ENCODE measurements around the gene CDH4.

Gene CDH4

DNA sequence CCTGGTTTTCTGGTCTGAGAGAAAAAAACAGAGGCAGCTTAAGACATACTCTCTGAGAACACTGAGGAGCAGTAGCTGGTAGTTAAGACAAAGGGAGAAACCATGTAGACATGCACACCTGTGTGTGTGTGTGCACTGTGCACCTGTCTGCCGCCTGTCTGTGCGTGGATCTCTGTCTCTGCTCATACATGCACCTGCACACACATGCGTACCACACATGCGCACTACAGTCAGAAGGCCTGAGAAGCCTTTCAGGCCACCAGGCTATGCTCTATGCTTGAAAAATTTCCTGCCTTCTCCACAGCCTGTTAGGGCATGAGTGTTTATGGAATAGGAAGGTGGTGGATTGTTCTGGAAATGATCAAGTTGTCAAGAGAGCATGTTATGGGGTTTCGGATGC is 103.5 kb downstream of the CDH4 start:
- H3K4me3 ChIP-seq (ENCODE audit: low read depth, low read length): no peak overlapping the region
- TF ChIP-seq, protein P1, sequence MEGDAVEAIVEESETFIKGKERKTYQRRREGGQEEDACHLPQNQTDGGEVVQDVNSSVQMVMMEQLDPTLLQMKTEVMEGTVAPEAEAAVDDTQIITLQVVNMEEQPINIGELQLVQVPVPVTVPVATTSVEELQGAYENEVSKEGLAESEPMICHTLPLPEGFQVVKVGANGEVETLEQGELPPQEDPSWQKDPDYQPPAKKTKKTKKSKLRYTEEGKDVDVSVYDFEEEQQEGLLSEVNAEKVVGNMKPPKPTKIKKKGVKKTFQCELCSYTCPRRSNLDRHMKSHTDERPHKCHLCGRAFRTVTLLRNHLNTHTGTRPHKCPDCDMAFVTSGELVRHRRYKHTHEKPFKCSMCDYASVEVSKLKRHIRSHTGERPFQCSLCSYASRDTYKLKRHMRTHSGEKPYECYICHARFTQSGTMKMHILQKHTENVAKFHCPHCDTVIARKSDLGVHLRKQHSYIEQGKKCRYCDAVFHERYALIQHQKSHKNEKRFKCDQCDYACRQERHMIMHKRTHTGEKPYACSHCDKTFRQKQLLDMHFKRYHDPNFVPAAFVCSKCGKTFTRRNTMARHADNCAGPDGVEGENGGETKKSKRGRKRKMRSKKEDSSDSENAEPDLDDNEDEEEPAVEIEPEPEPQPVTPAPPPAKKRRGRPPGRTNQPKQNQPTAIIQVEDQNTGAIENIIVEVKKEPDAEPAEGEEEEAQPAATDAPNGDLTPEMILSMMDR (IDR thresholded peaks at IDR 0.05; ENCODE audit: low read depth, low read length): no peak

DNA sequence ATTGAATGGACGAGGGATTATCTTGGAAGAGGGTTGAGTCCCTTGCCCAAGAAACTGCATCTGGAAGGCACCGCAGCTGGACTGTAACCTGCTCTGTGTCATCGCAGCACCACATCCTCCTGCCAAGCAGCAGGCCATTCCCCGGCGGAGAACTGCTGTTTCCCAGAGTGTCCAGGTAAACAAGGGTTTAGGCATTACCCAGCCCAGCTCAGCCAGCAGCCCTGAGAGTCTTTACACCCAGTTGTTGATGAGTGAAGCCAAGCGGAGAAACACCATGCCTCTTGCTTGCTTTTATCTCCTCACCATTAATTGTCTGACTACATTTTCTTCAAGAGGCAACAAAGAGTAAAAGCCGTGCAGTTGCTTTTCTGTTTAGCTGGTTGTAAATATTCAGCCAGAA is 104.1 kb downstream of the CDH4 start:
- H3K4me3 ChIP-seq (ENCODE audit: low read depth, low read length): no peak overlapping the region
- TF ChIP-seq, protein P1 (IDR thresholded peaks at IDR 0.05; ENCODE audit: low read depth, low read length): no peak

- TF ChIP-seq, protein P1 (IDR thresholded peaks at IDR 0.05; ENCODE audit: low read depth, low read length): no peak
- H3K4me3 ChIP-seq (ENCODE audit: low read depth, low read length): no peak overlapping the region
Measured at GRCh38 chr20:61357119-61357518, 105.1 kb downstream of the CDH4 start.

DNA sequence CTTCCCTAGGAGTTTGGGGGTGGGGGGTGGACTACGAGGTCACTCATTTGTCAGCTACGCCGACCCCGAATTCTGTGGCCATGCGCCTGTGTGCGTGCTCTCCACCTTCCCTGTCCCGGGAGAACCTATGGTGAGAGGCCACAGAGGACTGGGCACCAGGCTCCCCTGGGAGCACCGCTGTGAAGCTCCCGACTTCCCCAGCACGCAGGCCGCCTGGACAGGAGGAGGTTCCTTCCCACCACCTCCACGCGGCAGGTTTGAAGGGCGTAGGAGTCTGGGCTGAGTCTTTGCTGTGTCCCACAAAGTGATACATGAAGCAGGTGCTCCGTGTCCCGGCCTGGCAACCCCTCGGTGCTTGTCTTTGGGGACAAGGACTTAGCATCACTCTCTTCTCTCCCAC is 107.2 kb downstream of the CDH4 start:
- TF ChIP-seq, protein P1 (IDR thresholded peaks at IDR 0.05; ENCODE audit: low read depth, low read length): no peak

GRCh38 chr20:61360296-61360695 is 108.2 kb downstream of the CDH4 start:
- H3K4me3 ChIP-seq (ENCODE audit: low read depth, low read length): no peak overlapping the region
- TF ChIP-seq, protein P1 (IDR thresholded peaks at IDR 0.05; ENCODE audit: low read depth, low read length): no peak

More for the DNA sequence above, 107.2 kb downstream of the CDH4 start:
- no peak overlapping the region for H3K4me3 ChIP-seq (ENCODE audit: low read depth, low read length)

GRCh38 chr20:61360940-61361339 is 108.9 kb downstream of the CDH4 start:
- TF ChIP-seq, protein P1 (IDR thresholded peaks at IDR 0.05; ENCODE audit: low read depth, low read length): no peak
- no peak overlapping the region for H3K4me3 ChIP-seq (ENCODE audit: low read depth, low read length)

- TF ChIP-seq, protein P1 (IDR thresholded peaks at IDR 0.05; ENCODE audit: low read depth, low read length): no peak
- no peak overlapping the region for H3K4me3 ChIP-seq (ENCODE audit: low read depth, low read length)
Measured at GRCh38 chr20:61361501-61361900, 109.4 kb downstream of the CDH4 start.
